Activated CD4-positive, alpha-beta memory T cell treated with anti-CD3 and anti-CD28 coated beads, Interleukin-2, amount 10 ng/mL, durations not matched to agents 7 days and 5 days (primary cell): ENCODE results near the gene PITPNC1. TPM values are rescaled to one million over a fixed set of nuclear protein-coding genes. Genes with fewer than 3 reads are reported as not detected.

Experiments used
- CTCF ChIA-PET: fragments of 350-600 bp; sonication (Branson Sonifier 250); formaldehyde crosslinking; loops from one replicate; lab custom pipeline; 2021; ENCODE audit warnings: antibody characterized with exemption, inconsistent platforms; lab: Charles Lee
- POLR2A ChIA-PET: fragments of 350-600 bp; sonication (Branson Sonifier 250); formaldehyde crosslinking; loops from one replicate; lab custom pipeline; 2021; ENCODE audit warnings: antibody characterized with exemption; lab: Charles Lee
- DNase-seq: peaks from one replicate; pipeline ENCODE4 v3.0.0-alpha.2; 2020
- H3K27ac Mint-ChIP-seq: one replicate; pipeline ENCODE4 v1.8.0; 2021; ENCODE audit warnings: mild to moderate bottlenecking, mixed read lengths
- H3K27me3 Mint-ChIP-seq: one replicate; pipeline ENCODE4 v1.8.0; 2021; ENCODE audit warnings: mixed read lengths
- H3K36me3 Mint-ChIP-seq: one replicate; pipeline ENCODE4 v1.8.0; 2021; ENCODE audit warnings: low read depth, mixed read lengths
- H3K4me1 Mint-ChIP-seq: one replicate; pipeline ENCODE4 v1.8.0; 2021; ENCODE audit warnings: mixed read lengths
- H3K4me3 Mint-ChIP-seq: one replicate; pipeline ENCODE4 v1.8.0; 2021; ENCODE audit warnings: mild to moderate bottlenecking, mixed read lengths
- H3K9me3 Mint-ChIP-seq: one replicate; pipeline ENCODE4 v1.8.0; 2021; ENCODE audit warnings: mixed read lengths
- total RNA-seq, 2 experiments: library from RNA; stranded (reverse); gene quantifications; one replicate each; pipeline ENCODE4 v1.2.3, GENCODE V29; 2021

PITPNC1 gene
- total RNA-seq, 2 experiments from 2014 or later = 29.1 to 31.1 TPM

GRCh38 chr17:67610061-67610460 lies 233.0 kb downstream of the PITPNC1 start:
- H3K4me1 Mint-ChIP-seq = no peaks in the 10 kb centered on the region
- no peaks in the 10 kb centered on the region for H3K36me3 Mint-ChIP-seq
- ChIA-PET POLR2A (no interaction called here), CTCF (interaction anchor here (0.6 to 1.1 kb wide), 2 partner anchors 57 to 234 kb away, joined by 3 to 6 read pairs; no protein-coding TSS in a partner anchor)
- no peaks in the 10 kb centered on the region for H3K27me3 Mint-ChIP-seq
- no peak overlapping the region for H3K27ac Mint-ChIP-seq
- H3K9me3 Mint-ChIP-seq = no peaks in the 10 kb centered on the region
- no peak for DNase-seq
- H3K4me3 Mint-ChIP-seq = no peak overlapping the region

GRCh38 chr17:67613961-67614360 lies 236.9 kb downstream of the PITPNC1 start:
- no peak for DNase-seq
- Mint-ChIP-seq H3K36me3 (no peaks in the 10 kb centered on the region), H3K27me3 (no peaks in the 10 kb centered on the region), H3K9me3 (no peaks in the 10 kb centered on the region), H3K4me3 (no peak overlapping the region), H3K4me1 (no peaks in the 10 kb centered on the region), H3K27ac (no peak overlapping the region)
- CTCF ChIA-PET = no interaction called here
- POLR2A ChIA-PET = no interaction called here

- Mint-ChIP-seq H3K27ac (no peak overlapping the region), H3K27me3 (no peaks in the 10 kb centered on the region), H3K4me1 (no peaks in the 10 kb centered on the region), H3K36me3 (no peaks in the 10 kb centered on the region), H3K4me3 (no peak overlapping the region), H3K9me3 (no peaks in the 10 kb centered on the region)
- no peak for DNase-seq
- POLR2A ChIA-PET = no interaction called here
- CTCF ChIA-PET = no interaction called here
Measured at GRCh38 chr17:67615011-67615561, 238.0 kb downstream of the PITPNC1 start.

GRCh38 chr17:67615736-67616135 lies 238.7 kb downstream of the PITPNC1 start:
- no peak for DNase-seq
- Mint-ChIP-seq H3K4me1 (no peaks in the 10 kb centered on the region), H3K27me3 (no peaks in the 10 kb centered on the region), H3K9me3 (no peaks in the 10 kb centered on the region), H3K36me3 (no peaks in the 10 kb centered on the region), H3K27ac (no peak overlapping the region), H3K4me3 (no peak overlapping the region)
- ChIA-PET CTCF (no interaction called here), POLR2A (no interaction called here)

- H3K4me3 Mint-ChIP-seq = no peak overlapping the region
- ChIA-PET POLR2A (no interaction called here), CTCF (no interaction called here)
- no peak overlapping the region for H3K27ac Mint-ChIP-seq
- no peaks in the 10 kb centered on the region for H3K27me3 Mint-ChIP-seq
- no peaks in the 10 kb centered on the region for H3K9me3 Mint-ChIP-seq
- no peaks in the 10 kb centered on the region for H3K36me3 Mint-ChIP-seq
- DNase-seq = no peak
- no peaks in the 10 kb centered on the region for H3K4me1 Mint-ChIP-seq
Measured at GRCh38 chr17:67617304-67617899, 240.3 kb downstream of the PITPNC1 start.

GRCh38 chr17:67619555-67619954 lies 242.5 kb downstream of the PITPNC1 start:
- H3K27me3 Mint-ChIP-seq = no peaks in the 10 kb centered on the region
- no peaks in the 10 kb centered on the region for H3K9me3 Mint-ChIP-seq
- CTCF ChIA-PET = no interaction called here
- no peaks in the 10 kb centered on the region for H3K4me1 Mint-ChIP-seq
- H3K36me3 Mint-ChIP-seq = no peaks in the 10 kb centered on the region
- DNase-seq = no peak
- H3K27ac Mint-ChIP-seq = no peak overlapping the region
- H3K4me3 Mint-ChIP-seq = no peak overlapping the region
- POLR2A ChIA-PET = no interaction called here

GRCh38 chr17:67620088-67620487 lies 243.0 kb downstream of the PITPNC1 start:
- no peak overlapping the region for H3K27ac Mint-ChIP-seq
- no peaks in the 10 kb centered on the region for H3K36me3 Mint-ChIP-seq
- no peaks in the 10 kb centered on the region for H3K4me1 Mint-ChIP-seq
- no peaks in the 10 kb centered on the region for H3K9me3 Mint-ChIP-seq
- POLR2A ChIA-PET = no interaction called here
- CTCF ChIA-PET = no interaction called here
- no peaks in the 10 kb centered on the region for H3K27me3 Mint-ChIP-seq
- no peak for DNase-seq
- no peak overlapping the region for H3K4me3 Mint-ChIP-seq

GRCh38 chr17:67620636-67621035 lies 243.6 kb downstream of the PITPNC1 start:
- POLR2A ChIA-PET = no interaction called here
- no peaks in the 10 kb centered on the region for H3K4me1 Mint-ChIP-seq
- H3K27me3 Mint-ChIP-seq = no peaks in the 10 kb centered on the region
- CTCF ChIA-PET = no interaction called here
- no peaks in the 10 kb centered on the region for H3K9me3 Mint-ChIP-seq
- DNase-seq = no peak
- no peak overlapping the region for H3K4me3 Mint-ChIP-seq
- H3K36me3 Mint-ChIP-seq = no peaks in the 10 kb centered on the region
- H3K27ac Mint-ChIP-seq = no peak overlapping the region

- Mint-ChIP-seq H3K4me1 (no peaks in the 10 kb centered on the region), H3K27ac (no peak overlapping the region), H3K9me3 (no peaks in the 10 kb centered on the region), H3K36me3 (no peaks in the 10 kb centered on the region), H3K4me3 (no peak overlapping the region), H3K27me3 (no peaks in the 10 kb centered on the region)
- no peak for DNase-seq
- ChIA-PET CTCF (no interaction called here), POLR2A (no interaction called here)
Measured at GRCh38 chr17:67623767-67624166, 246.7 kb downstream of the PITPNC1 start.

- Mint-ChIP-seq H3K36me3 (no peaks in the 10 kb centered on the region), H3K27me3 (no peaks in the 10 kb centered on the region), H3K4me1 (no peaks in the 10 kb centered on the region), H3K9me3 (no peaks in the 10 kb centered on the region), H3K4me3 (no peak overlapping the region), H3K27ac (no peak overlapping the region)
- ChIA-PET POLR2A (no interaction called here), CTCF (no interaction called here)
- no peak for DNase-seq
Measured at GRCh38 chr17:67624886-67625656, 248.0 kb downstream of the PITPNC1 start.

GRCh38 chr17:67625971-67626370 lies 248.9 kb downstream of the PITPNC1 start:
- POLR2A ChIA-PET = no interaction called here
- Mint-ChIP-seq H3K36me3 (no peaks in the 10 kb centered on the region), H3K27me3 (no peaks in the 10 kb centered on the region), H3K9me3 (no peaks in the 10 kb centered on the region), H3K4me1 (no peaks in the 10 kb centered on the region), H3K4me3 (no peak overlapping the region), H3K27ac (no peak overlapping the region)
- CTCF ChIA-PET = no interaction called here
- no peak for DNase-seq

GRCh38 chr17:67628580-67629013 lies 251.5 kb downstream of the PITPNC1 start:
- H3K4me1 Mint-ChIP-seq = no peaks in the 10 kb centered on the region
- CTCF ChIA-PET = interaction anchor here (1.0 kb wide), 1 partner anchor 239 kb away, joined by 6 read pairs; no protein-coding TSS in a partner anchor
- no peaks in the 10 kb centered on the region for H3K36me3 Mint-ChIP-seq
- H3K4me3 Mint-ChIP-seq = no peak overlapping the region
- no peak overlapping the region for H3K27ac Mint-ChIP-seq
- POLR2A ChIA-PET = interaction anchor here (0.5 kb wide), 1 partner anchor 175 kb away, joined by 3 read pairs; no protein-coding TSS in a partner anchor
- no peak for DNase-seq
- H3K27me3 Mint-ChIP-seq = no peaks in the 10 kb centered on the region
- H3K9me3 Mint-ChIP-seq = no peaks in the 10 kb centered on the region

GRCh38 chr17:67629971-67630320 lies 252.9 kb downstream of the PITPNC1 start:
- no peak overlapping the region for H3K27ac Mint-ChIP-seq
- no peaks in the 10 kb centered on the region for H3K4me1 Mint-ChIP-seq
- no peaks in the 10 kb centered on the region for H3K9me3 Mint-ChIP-seq
- no peaks in the 10 kb centered on the region for H3K36me3 Mint-ChIP-seq
- ChIA-PET CTCF (interaction anchor here (1.3 to 2.6 kb wide), 2 partner anchors 155 to 255 kb away, joined by 3 to 11 read pairs; no protein-coding TSS in a partner anchor), POLR2A (no interaction called here)
- no peak for DNase-seq
- no peak overlapping the region for H3K4me3 Mint-ChIP-seq
- no peaks in the 10 kb centered on the region for H3K27me3 Mint-ChIP-seq
